HG03565 (cell line): Measurements from ENCODE around the gene DDAH2.

Experiments used
- ATAC-seq: cut with Tn5 transposase; IDR thresholded peaks from one replicate; pipeline ENCODE4 v1.9.1; 2021; ENCODE audit warnings: mild to moderate bottlenecking, moderate library complexity; ENCODE audit not compliant: unreplicated experiment

Gene DDAH2

GRCh38 chr6:31734247-31734820, 5.2 kb upstream of the DDAH2 start:
- no peak for ATAC-seq

- ATAC-seq = no peak
Measured at GRCh38 chr6:31733734-31734133, 4.6 kb upstream of the DDAH2 start.

GRCh38 chr6:31732029-31732428, 2.9 kb upstream of the DDAH2 start:
- ATAC-seq = no peak

- ATAC-seq = no peak
Measured at GRCh38 chr6:31730631-31731086, 1.6 kb upstream of the DDAH2 start.

- no peak for ATAC-seq
Measured at GRCh38 chr6:31729979-31730630, 1.0 kb upstream of the DDAH2 start.

- no peak for ATAC-seq
Measured at GRCh38 chr6:31729515-31729978, 448 bp upstream of the DDAH2 start.

- ATAC-seq = no peak
Measured at GRCh38 chr6:31727717-31728671, 1.1 kb downstream of the DDAH2 start.

GRCh38 chr6:31727034-31727716, 1.9 kb downstream of the DDAH2 start:
- no peak for ATAC-seq

GRCh38 chr6:31725502-31726350, 3.4 kb downstream of the DDAH2 start:
- no peak for ATAC-seq

GRCh38 chr6:31723980-31724691, 5.0 kb downstream of the DDAH2 start:
- no peak for ATAC-seq

GRCh38 chr6:31723245-31723979, 5.7 kb downstream of the DDAH2 start, which contains the start of gene MPIG6B:
Gene MPIG6B (plus strand): TSS chr6:31723373. CDS start chr6:31723384, 11 bp downstream.
- ATAC-seq = no peak

- no peak for ATAC-seq
Measured at GRCh38 chr6:31722173-31722572, 6.9 kb downstream of the DDAH2 start.

GRCh38 chr6:31721351-31722020, 7.6 kb downstream of the DDAH2 start, which contains the start of gene LY6G6C:
Gene LY6G6C (minus strand): TSS chr6:31721746. CDS start chr6:31721679, 67 bp downstream.
- ATAC-seq = no peak

- ATAC-seq = no peak
Measured at GRCh38 chr6:31720196-31720770, 8.8 kb downstream of the DDAH2 start.

- ATAC-seq = no peak
Measured at GRCh38 chr6:31719001-31719400, 10.1 kb downstream of the DDAH2 start.

GRCh38 chr6:31718265-31718664, 10.8 kb downstream of the DDAH2 start:
- no peak for ATAC-seq

GRCh38 chr6:31717499-31718222, 11.4 kb downstream of the DDAH2 start:
- ATAC-seq = no peak
